ENCODE measurements around the gene MLLT1.

Gene MLLT1

GRCh38 chr19:6233827-6234511 is 45.8 kb downstream of the MLLT1 start:
- no peak for FAIRE-seq

GRCh38 chr19:6233056-6233826 is 46.5 kb downstream of the MLLT1 start:
- no peak for FAIRE-seq

GRCh38 chr19:6232601-6233055 is 47.1 kb downstream of the MLLT1 start:
- FAIRE-seq: no peak

GRCh38 chr19:6230991-6231448 is 48.8 kb downstream of the MLLT1 start:
- FAIRE-seq: no peak

- FAIRE-seq: no peak
These were observed 49.6 kb downstream of the MLLT1 start for GRCh38 chr19:6229951-6230712.

- FAIRE-seq: no peak
These were observed 50.4 kb downstream of the MLLT1 start for GRCh38 chr19:6229216-6229913.

- no peak for FAIRE-seq
These were observed 51.1 kb downstream of the MLLT1 start for GRCh38 chr19:6228551-6229215.

- FAIRE-seq: no peak
These were observed 51.8 kb downstream of the MLLT1 start for GRCh38 chr19:6227936-6228325.

GRCh38 chr19:6227156-6227935 is 52.4 kb downstream of the MLLT1 start:
- FAIRE-seq: no peak

GRCh38 chr19:6226444-6227155 is 53.2 kb downstream of the MLLT1 start:
- no peak for FAIRE-seq

GRCh38 chr19:6226012-6226411 is 53.8 kb downstream of the MLLT1 start:
- FAIRE-seq: no peak

GRCh38 chr19:6225232-6225865 is 54.4 kb downstream of the MLLT1 start:
- FAIRE-seq: no peak

GRCh38 chr19:6224308-6224675 is 55.5 kb downstream of the MLLT1 start:
- no peak for FAIRE-seq

- FAIRE-seq: no peak
These were observed 56.1 kb downstream of the MLLT1 start for GRCh38 chr19:6223461-6224307.

GRCh38 chr19:6222884-6223283 is 56.9 kb downstream of the MLLT1 start:
- FAIRE-seq: no peak

- no peak for FAIRE-seq
These were observed 57.7 kb downstream of the MLLT1 start for GRCh38 chr19:6221878-6222746.

- FAIRE-seq: no peak
These were observed 58.4 kb downstream of the MLLT1 start for GRCh38 chr19:6221220-6221877.

All from G401.6 (cell line).